Ovary (tissue), 3 donors: ENCODE data around the gene CYTH1.

Experiments used
- CTCF ChIP-seq, 3 donors: fragments of 450-650 bp in 2 of 3; fragments of 200-600 bp in 1 of 3; IDR thresholded peaks; one replicate each; pipeline versions ENCODE4 v1.5.1 to v1.8.0; 2016 to 2022; ENCODE audit warnings: antibody characterized with exemption in 3 of 3, mild to moderate bottlenecking in 1 of 3
- EP300 ChIP-seq: sonication (generic); formaldehyde crosslinking; IDR thresholded peaks from one replicate; pipeline ENCODE4 v1.6.1; 2017; ENCODE audit warnings: antibody characterized with exemption
- POLR2A ChIP-seq: fragments of 450-650 bp; IDR thresholded peaks from one replicate; pipeline ENCODE4 v1.6.1; 2017; ENCODE audit warnings: antibody characterized with exemption, mild to moderate bottlenecking, moderate library complexity
- donor health status: DM: no; HTN: no; CAD: no.

- TF ChIP-seq CTCF (IDR thresholded peaks at IDR 0.05) (no peak), POLR2A (no peak), EP300 (no peak)
Observed at GRCh38 chr17:78661093-78661770, 120.8 kb downstream of the CYTH1 start.
